ENCODE results near the gene ARMC6.

- no peak for TF ChIP-seq CTCF (IDR thresholded peaks at IDR 0.05; ENCODE audit: poor library complexity, severe bottlenecking)
- no peak for TF ChIP-seq RAD21 (conservative IDR thresholded peaks at IDR 0.05)
- no peak for TF ChIP-seq REST (IDR thresholded peaks at IDR 0.05; ENCODE audit: borderline replicate concordance)
- no peak for TF ChIP-seq EP300 (conservative IDR thresholded peaks at IDR 0.05; ENCODE audit: poor library complexity, severe bottlenecking)
- TF ChIP-seq EZH2 (IDR thresholded peaks at IDR 0.05; ENCODE audit: borderline replicate concordance, insufficient read depth, low read length, poor library complexity, severe bottlenecking) = no peak
- no peak for TF ChIP-seq POLR2AphosphoS5 (IDR thresholded peaks at IDR 0.05)
- TF ChIP-seq TAF1 (IDR thresholded peaks at IDR 0.05; ENCODE audit: low read depth) = no peak
- no peak for TF ChIP-seq MXI1 (conservative IDR thresholded peaks at IDR 0.05; ENCODE audit: poor library complexity, severe bottlenecking)
Measured at GRCh38 chr19:19107654-19108053, 74.3 kb downstream of the ARMC6 start.
